ENCODE results near the gene UQCRC1.

The UQCRC1 gene

DNA sequence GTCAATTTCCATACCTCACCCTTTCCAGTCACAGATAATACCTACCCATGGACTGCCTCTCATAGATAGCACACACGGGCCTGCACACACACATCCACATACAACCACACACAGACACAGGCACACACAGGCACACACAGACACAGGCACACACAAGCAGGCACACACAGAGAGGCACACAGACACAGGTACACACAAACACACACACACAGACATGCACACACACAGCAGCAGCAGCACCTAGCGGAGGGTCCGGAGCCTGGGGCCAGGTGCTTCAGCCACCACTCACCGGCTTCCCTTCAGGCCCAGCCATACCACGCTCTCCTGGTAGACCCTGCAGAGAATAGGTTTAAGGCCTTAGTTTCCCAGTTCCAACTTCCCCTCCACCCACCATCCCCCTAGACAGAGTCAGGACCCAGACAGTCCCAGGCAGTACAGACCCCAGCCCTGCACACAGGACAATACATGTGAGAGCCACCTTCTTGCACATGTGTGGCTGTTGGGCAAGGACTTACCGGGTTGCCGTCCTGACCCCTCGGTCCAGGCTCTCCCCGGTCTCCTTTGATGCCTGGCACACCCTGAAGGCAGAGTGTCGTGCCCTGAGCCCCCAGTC, 35.4 kb downstream of the UQCRC1 start:
- H3K4me3 ChIP-seq (ENCODE audit: low read length) = no peak overlapping the region
- TF ChIP-seq, protein P1, sequence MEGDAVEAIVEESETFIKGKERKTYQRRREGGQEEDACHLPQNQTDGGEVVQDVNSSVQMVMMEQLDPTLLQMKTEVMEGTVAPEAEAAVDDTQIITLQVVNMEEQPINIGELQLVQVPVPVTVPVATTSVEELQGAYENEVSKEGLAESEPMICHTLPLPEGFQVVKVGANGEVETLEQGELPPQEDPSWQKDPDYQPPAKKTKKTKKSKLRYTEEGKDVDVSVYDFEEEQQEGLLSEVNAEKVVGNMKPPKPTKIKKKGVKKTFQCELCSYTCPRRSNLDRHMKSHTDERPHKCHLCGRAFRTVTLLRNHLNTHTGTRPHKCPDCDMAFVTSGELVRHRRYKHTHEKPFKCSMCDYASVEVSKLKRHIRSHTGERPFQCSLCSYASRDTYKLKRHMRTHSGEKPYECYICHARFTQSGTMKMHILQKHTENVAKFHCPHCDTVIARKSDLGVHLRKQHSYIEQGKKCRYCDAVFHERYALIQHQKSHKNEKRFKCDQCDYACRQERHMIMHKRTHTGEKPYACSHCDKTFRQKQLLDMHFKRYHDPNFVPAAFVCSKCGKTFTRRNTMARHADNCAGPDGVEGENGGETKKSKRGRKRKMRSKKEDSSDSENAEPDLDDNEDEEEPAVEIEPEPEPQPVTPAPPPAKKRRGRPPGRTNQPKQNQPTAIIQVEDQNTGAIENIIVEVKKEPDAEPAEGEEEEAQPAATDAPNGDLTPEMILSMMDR (conservative IDR thresholded peaks at IDR 0.05; ENCODE audit: low read depth, low read length) = no peak
- DNase-seq (ENCODE audit: low read depth) = no peak

DNA sequence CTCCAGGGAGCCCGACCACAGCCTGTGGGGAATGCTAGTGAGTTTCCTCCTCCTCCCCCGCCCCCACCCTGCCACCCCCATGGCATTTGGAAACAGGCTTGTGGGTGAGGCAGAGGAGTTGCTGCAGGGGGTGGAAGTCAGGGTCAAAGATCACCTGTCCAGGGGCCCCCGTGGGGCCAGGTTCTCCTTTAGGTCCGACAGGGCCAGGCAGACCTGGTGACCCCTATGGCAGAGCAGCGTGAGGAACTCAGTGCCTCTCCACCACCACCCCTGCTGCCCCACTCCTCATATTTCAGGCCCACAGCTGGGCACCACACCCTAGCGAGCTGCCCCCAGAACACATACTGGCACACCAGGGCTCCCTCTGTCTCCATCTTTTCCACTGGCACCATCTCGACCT, 36.9 kb downstream of the UQCRC1 start:
- DNase-seq (ENCODE audit: low read depth) = no peak
- no peak overlapping the region for H3K4me3 ChIP-seq (ENCODE audit: low read length)
- TF ChIP-seq, protein P1 (conservative IDR thresholded peaks at IDR 0.05; ENCODE audit: low read depth, low read length) = no peak

DNA sequence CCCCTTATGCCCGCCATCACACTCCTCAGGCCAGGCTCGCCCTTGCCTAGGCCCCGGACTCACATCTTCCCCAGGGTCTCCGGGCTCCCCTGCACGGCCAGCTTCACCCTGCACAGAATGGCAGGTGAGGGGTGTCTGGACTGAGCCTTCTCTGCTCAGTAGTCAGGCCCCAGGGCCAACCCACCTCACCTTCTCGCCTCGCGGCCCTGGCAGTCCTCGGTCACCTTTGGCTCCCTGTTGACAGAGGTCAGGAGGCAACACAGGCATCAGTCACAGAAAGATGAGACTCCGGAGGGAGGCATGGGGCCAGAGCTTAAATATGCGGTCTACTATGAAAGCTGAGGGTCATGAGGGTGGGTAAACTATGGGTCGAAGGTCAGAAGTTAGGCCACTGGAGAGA, 37.5 kb downstream of the UQCRC1 start:
- no peak for DNase-seq (ENCODE audit: low read depth)
- TF ChIP-seq, protein P1 (conservative IDR thresholded peaks at IDR 0.05; ENCODE audit: low read depth, low read length) = no peak

DNA sequence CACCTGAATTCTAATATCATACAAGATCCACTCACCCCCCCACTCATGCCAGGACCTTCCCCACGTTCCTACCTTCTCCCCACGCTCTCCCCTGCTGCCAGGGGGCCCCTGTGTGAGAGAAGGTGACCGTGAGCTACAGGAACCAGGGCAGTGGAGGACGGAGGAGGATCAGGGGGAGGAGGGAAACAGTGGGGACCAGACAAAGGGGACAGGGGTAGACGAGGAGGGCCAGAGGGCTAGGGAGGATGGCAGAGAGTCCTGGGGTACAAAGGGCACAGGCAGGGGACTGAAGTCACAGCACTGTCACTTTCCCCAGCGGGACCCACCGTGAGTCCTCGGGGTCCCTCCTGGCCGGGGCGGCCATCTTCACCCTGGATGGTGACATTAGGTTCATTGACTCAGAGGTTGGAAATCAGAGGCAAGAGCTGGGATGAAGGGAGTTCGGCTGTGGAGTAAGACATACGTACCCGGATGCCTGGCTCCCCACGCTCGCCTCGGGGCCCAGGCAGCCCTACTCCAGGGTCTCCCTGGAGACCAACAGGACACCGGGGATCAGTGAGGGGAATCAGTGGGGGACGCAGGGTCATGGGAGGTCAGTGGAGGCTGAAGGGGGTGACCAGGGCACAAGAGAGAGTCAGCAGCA, 39.5 kb downstream of the UQCRC1 start:
- no peak overlapping the region for H3K4me3 ChIP-seq (ENCODE audit: low read length)
- TF ChIP-seq, protein P1 (conservative IDR thresholded peaks at IDR 0.05; ENCODE audit: low read depth, low read length) = no peak
- DNase-seq (ENCODE audit: low read depth) = no peak

More for the DNA sequence above, 37.5 kb downstream of the UQCRC1 start:
- H3K4me3 ChIP-seq (ENCODE audit: low read length) = no peak overlapping the region

DNA sequence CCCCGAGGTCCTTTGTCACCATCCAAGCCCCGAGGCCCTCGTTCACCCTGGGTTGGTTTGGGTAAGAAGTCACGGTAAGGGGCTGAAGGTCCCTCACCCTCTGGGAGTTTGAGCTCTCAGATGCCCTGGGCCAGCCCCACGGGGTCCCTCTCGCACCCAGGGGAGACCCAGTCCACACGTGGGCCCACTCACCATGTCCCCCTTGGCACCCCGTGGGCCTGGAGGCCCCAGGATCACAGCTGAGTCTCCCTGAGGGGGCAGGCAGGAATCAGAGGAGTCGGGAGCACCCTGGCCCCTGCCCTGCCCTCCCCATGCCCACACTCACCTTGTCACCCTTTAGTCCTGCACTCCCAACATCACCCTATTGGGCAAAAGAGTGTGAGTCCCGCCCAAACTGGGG, 40.0 kb downstream of the UQCRC1 start:
- H3K4me3 ChIP-seq (ENCODE audit: low read length) = no peak overlapping the region
- TF ChIP-seq, protein P1 (conservative IDR thresholded peaks at IDR 0.05; ENCODE audit: low read depth, low read length) = no peak
- DNase-seq (ENCODE audit: low read depth) = no peak

DNA sequence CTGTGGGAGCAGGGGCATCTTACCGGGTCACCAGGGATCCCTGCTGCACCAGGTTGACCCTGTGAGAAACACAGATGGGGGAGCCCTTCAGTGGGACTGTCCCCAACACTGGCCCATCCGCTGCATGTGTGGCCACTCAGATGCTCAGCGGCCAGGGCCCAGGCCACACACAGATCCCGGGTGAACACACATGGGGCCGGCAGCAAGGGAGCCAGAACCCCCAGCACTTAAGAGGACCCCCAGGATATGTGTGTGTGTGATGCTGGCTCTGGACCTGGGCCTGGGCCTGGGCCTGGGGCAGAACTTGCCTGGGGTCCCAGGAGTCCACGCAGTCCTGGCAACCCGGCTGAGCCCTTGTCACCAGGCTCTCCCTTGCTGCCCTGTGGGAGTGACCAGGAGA, 41.0 kb downstream of the UQCRC1 start:
- no peak for DNase-seq (ENCODE audit: low read depth)
- TF ChIP-seq, protein P1 (conservative IDR thresholded peaks at IDR 0.05; ENCODE audit: low read depth, low read length) = no peak
- no peak overlapping the region for H3K4me3 ChIP-seq (ENCODE audit: low read length)

DNA sequence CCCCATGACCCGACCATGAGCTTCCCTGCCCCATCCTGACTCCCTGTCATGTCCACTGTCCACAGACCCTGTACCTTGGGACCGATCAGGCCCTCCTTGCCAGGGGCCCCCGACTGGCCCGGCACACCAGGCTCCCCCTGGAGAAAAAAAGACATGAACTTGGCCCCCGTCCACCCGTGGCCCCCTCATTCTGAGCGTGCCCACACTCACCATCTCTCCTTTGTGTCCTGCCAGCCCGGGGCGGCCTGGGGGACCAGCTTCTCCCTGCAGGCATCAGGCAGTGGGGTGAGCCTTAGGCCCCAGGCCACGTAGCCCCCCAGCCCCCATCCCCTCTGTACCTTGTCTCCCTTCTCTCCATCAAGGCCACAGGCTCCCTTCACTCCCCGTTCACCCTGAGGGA, 41.9 kb downstream of the UQCRC1 start:
- H3K4me3 ChIP-seq (ENCODE audit: low read length) = no peak overlapping the region
- TF ChIP-seq, protein P1 (conservative IDR thresholded peaks at IDR 0.05; ENCODE audit: low read depth, low read length) = no peak
- DNase-seq (ENCODE audit: low read depth) = no peak

Data from retinal pigment epithelial cell (primary cell).